Lung (tissue), 12 donors: ENCODE data around the gene VEGFB. TPM values are rescaled to one million over a fixed set of nuclear protein-coding genes. Genes with fewer than 3 reads are reported as not detected.
"Not testable (repeated sequence)": the region's sequence is repeated elsewhere in the genome, so short reads cannot be mapped to it uniquely, and the experiment has no call there.

ENCODE experiments used
- ATAC-seq: fragments of 200-7000 bp; cut with Tn5 transposase; one replicate; pipeline ENCODE4 v1.9.1; 2020; ENCODE audit warnings: moderate number of reproducible peaks; ENCODE audit not compliant: insufficient read depth, low FRiP score
- DNase-seq, 3 donors: peaks; one replicate each; pipeline ENCODE4 v3.0.0-alpha.2; 2013 to 2017
- H3K27ac ChIP-seq, 2 donors: one replicate each; pipeline ENCODE4 v1.5.1; 2013; ENCODE audit warnings: mild to moderate bottlenecking in 2 of 2, moderate library complexity in 2 of 2, control low read depth in 1 of 2, inconsistent platforms in 1 of 2, low read depth in 1 of 2, low read length in 1 of 2
- H3K27me3 ChIP-seq, 3 donors: one replicate each; pipeline ENCODE4 v1.5.1; 2013; ENCODE audit warnings: low read length in 2 of 3; ENCODE audit not compliant: control insufficient read depth in 3 of 3, insufficient read depth in 3 of 3
- H3K36me3 ChIP-seq, 4 donors: one replicate each; pipeline ENCODE4 v1.5.1; 2013; ENCODE audit warnings: low read length in 4 of 4, mild to moderate bottlenecking in 1 of 4, moderate library complexity in 1 of 4; ENCODE audit not compliant: control insufficient read depth in 4 of 4, insufficient read depth in 4 of 4
- H3K4me1 ChIP-seq, 5 donors: one replicate each; pipeline ENCODE4 v1.5.1; 2013; ENCODE audit warnings: low read length in 5 of 5, mild to moderate bottlenecking in 2 of 5, moderate library complexity in 1 of 5; ENCODE audit not compliant: control insufficient read depth in 5 of 5, insufficient read depth in 5 of 5
- H3K4me3 ChIP-seq: one replicate; pipeline ENCODE4 v1.5.1; 2013; ENCODE audit warnings: mild to moderate bottlenecking, control low read depth, moderate library complexity
- H3K9ac ChIP-seq, 2 donors: one replicate each; pipeline ENCODE4 v1.5.1; 2013; ENCODE audit warnings: low read length in 2 of 2, control low read depth in 1 of 2; ENCODE audit not compliant: insufficient read depth in 1 of 2
- H3K9me3 ChIP-seq, 4 donors: one replicate each; pipeline ENCODE4 v1.5.1; 2013; ENCODE audit warnings: low read length in 3 of 4, mild to moderate bottlenecking in 1 of 4, moderate library complexity in 1 of 4; ENCODE audit not compliant: control insufficient read depth in 4 of 4, insufficient read depth in 3 of 4
- WGBS, 2 donors: extraction: QIAGEN DNeasy Blood & Tissue Kit; methylation state at CpG; one replicate each; pipeline ENCODE4 v1.1.7; 2013; 5-methylcytosine and 5-hydroxymethylcytosine counted together
- polyA plus RNA-seq, 2 donors: library from polyadenylated mRNA; stranded (reverse); fragments of 200-250 nt; gene quantifications; one replicate each; pipeline ENCODE4 v1.2.1, GENCODE V29; 2013
- total RNA-seq, 2 donors: library from RNA; depleted of rRNA in 1 of 2; stranded (reverse); fragments of >200 nt in 1 of 2; gene quantifications; one replicate each; pipeline ENCODE4 v1.2.1, GENCODE V29; 2014 to 2021
- TF ChIP-seq, protein P1 (sequence below): IDR thresholded peaks from 2 replicates; pipeline ENCODE4 v1.5.1; 2012; ENCODE audit warnings: mild to moderate bottlenecking; ENCODE audit errors: control extremely low read depth, extremely low read depth
- donor health status: control.
- donor health status: control.
- donor health status: Bipolar disorder and iron deficiency.
- donor health status: healthy.
- donor health status: DM: yes; HTN: yes; CAD: no.

VEGFB gene
- total and polyA plus RNA-seq, 4 donors = 37.8 to 124 (median 79.4) TPM

DNA sequence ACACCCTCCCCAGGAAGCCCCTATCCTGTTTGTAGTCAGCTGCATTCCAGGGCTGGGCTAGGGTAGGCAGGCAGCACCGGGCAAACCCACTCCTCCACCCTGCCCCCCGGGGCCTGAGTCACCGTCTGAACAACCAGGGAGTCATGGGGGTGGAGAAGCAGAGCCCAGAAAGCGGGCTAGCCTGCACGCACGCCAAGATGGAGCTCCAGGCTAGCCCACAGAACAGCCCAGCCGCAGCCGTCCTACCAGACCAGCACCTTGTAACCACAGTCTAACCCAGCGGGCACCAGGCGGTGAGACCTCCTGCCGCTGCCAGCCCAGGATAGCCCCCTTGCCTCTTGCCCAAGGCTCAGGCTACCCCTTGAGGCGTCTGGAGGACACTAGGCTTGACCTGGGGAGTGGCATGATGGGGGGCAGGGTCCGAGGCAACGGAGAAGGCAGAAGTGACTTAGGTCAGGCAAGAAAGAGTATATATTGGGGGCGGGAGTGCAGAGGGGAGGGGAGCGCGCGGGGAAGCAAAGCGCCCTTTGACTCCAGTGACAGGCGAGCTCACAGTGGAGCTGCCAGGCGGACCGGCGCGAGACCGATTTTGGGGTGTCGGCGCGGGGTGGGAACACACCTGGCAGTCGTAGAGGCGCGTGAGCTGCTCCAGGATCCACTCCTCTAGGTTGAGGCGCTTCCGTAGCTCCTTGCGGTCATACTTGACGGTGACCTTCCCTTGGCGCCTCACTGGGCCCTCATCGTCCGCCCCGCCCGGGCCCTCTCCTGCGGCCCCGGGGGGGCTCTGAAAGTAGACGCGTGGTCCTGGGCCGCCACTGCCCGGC is 11.6 kb downstream of the VEGFB start:
- ATAC-seq (no peak), DNase-seq (peak; percentile 47 to 66 (median 66))
- WGBS, 2 donors = 0 to 1% methylated on average over 44 to 46 of the region's 46 CpGs
- H3K9me3 ChIP-seq = no peaks in the 10 kb centered on the region
- no peaks in the 10 kb centered on the region for H3K27me3 ChIP-seq
- peak overlapping the region; percentile 84 to 88 for H3K27ac ChIP-seq
- TF ChIP-seq, protein P1, sequence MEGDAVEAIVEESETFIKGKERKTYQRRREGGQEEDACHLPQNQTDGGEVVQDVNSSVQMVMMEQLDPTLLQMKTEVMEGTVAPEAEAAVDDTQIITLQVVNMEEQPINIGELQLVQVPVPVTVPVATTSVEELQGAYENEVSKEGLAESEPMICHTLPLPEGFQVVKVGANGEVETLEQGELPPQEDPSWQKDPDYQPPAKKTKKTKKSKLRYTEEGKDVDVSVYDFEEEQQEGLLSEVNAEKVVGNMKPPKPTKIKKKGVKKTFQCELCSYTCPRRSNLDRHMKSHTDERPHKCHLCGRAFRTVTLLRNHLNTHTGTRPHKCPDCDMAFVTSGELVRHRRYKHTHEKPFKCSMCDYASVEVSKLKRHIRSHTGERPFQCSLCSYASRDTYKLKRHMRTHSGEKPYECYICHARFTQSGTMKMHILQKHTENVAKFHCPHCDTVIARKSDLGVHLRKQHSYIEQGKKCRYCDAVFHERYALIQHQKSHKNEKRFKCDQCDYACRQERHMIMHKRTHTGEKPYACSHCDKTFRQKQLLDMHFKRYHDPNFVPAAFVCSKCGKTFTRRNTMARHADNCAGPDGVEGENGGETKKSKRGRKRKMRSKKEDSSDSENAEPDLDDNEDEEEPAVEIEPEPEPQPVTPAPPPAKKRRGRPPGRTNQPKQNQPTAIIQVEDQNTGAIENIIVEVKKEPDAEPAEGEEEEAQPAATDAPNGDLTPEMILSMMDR = no peak
- H3K36me3 ChIP-seq = peaks cover 0 to 10% (median 1%) of the 10 kb centered on the region in 4 donors
- peaks cover 0 to 31% (median 5%) of the 10 kb centered on the region in 5 donors for H3K4me1 ChIP-seq
- peak overlapping the region in 1 of 2 donors; percentile 11 for H3K9ac ChIP-seq
- peak overlapping the region; percentile 61 for H3K4me3 ChIP-seq

DNA sequence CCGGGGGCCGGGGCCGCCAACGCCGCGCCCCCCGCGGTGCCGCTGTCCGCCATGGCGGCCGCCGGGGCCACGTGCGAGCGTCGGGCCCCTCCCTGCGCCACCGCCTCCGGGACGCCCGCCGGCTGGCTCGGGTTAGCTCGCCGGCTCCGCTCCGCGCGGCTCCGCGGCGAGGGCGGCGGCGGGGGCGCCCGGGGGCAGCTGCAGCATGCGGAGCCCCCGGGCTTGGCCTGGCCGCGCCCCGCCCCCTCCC is 12.2 kb downstream of the VEGFB start:
- ATAC-seq, DNase-seq, H3K9ac ChIP-seq, H3K27me3 ChIP-seq, H3K9me3 ChIP-seq: not testable (repeated sequence)
- 0 to 1% methylated on average over 2 to 42 of the region's 43 CpGs for WGBS, 2 donors
- peak overlapping the region; percentile 61 for H3K4me3 ChIP-seq
- H3K27ac ChIP-seq = peak overlapping the region in 1 of 2 donors; percentile 88
- H3K4me1 ChIP-seq = peaks cover 0 to 32% (median 5%) of the 10 kb centered on the region in 5 donors
- peaks cover 0 to 10% (median 1%) of the 10 kb centered on the region in 4 donors for H3K36me3 ChIP-seq

DNA sequence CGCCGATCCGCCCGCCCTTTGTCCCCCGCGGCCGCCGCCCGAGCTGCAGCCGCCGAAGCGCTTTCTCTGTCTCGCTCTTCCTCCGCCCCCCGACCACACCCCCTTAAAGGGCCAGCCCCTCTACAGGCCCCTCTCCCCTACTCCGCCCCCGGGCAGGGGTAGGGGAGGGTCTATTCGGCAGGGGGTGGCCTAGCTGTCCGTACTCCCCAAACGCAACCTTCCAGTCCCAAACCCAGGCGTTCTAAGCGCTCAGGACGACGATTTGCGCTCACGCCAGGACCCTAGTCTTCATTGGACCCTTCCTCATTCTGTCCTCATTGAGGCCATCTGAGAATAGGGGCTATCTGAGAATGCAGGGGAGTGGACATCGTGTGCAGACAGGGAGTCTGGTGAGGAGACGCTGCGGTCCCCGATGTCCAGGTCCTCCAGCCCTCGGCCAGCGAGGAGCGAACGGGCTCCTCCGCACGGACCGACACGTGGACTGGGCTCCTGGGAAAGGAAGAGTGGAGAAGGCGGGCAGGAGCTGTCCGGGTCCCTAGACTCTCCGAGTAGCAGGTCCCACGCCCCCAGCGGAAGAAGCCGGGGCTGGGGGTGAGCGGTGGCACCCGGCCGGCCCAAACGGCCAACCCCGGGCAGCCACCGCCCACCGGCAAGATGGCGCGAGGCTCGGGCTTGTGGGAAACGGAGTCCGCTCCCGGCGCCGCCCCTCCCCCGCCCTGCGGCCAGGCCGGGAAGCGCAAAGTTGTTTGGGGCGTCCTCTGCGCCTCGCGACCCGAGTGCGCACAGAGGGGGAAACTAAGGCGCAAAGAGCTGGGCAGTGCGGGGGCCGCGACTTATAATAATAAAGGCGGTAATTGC is 12.7 kb downstream of the VEGFB start, which contains the start of gene PPP1R14B:
TSS of gene PPP1R14B (minus strand) at position 73 of the 858 bp plus-strand sequence. CDS start 270 bp downstream, outside the sequence.
- peak; percentile 89 to 91 (median 91) for DNase-seq
- H3K27me3 ChIP-seq = no peaks in the 10 kb centered on the region
- 1% methylated on average over 58 to 74 of the region's 74 CpGs for WGBS, 2 donors
- peak within 1 kb of the TSS; percentile 61 for H3K4me3 ChIP-seq
- ATAC-seq = peak; percentile 82
- TF ChIP-seq, protein P1 = no peak
- H3K9me3 ChIP-seq = no peaks in the 10 kb centered on the region
- peaks cover 0 to 37% (median 5%) of the 10 kb centered on the region in 5 donors for H3K4me1 ChIP-seq
- H3K27ac ChIP-seq = peak within 1 kb of the TSS; percentile 84 to 88
- peaks cover 0 to 10% (median 1%) of the 10 kb centered on the region in 4 donors for H3K36me3 ChIP-seq
- H3K9ac ChIP-seq = peak within 1 kb of the TSS in 1 of 2 donors; percentile 11
